DND-41 (cell line): ENCODE data around the gene SEPTIN1.

Source experiments
- ATAC-seq: fragments of 200-7000 bp; cut with Tn5 transposase; 3 replicates; pipeline ENCODE4 v1.9.1; 2021; ENCODE audit warnings: low read depth; ENCODE audit not compliant: insufficient read depth
- DNase-seq: peaks from one replicate; pipeline ENCODE4 v3.0.0-alpha.2; 2020
- H2AFZ ChIP-seq: 2 replicates; pipeline ENCODE4 v1.6.0; 2012; ENCODE audit warnings: low read depth, low read length
- H3K27ac ChIP-seq: 2 replicates; pipeline ENCODE4 v1.5.1; 2012; ENCODE audit warnings: low read length, inconsistent platforms
- H3K27me3 ChIP-seq: fragments of 200-600 bp; sonication (generic); 2 replicates; pipeline ENCODE4 v1.6.0; 2012; ENCODE audit warnings: low read length, mild to moderate bottlenecking, inconsistent platforms; ENCODE audit not compliant: insufficient read depth, poor library complexity
- H3K36me3 ChIP-seq: 2 replicates; pipeline ENCODE4 v1.5.1; 2012; ENCODE audit warnings: low read length, inconsistent platforms; ENCODE audit not compliant: insufficient read depth
- H3K4me1 ChIP-seq: 2 replicates; pipeline ENCODE4 v1.5.1; 2012; ENCODE audit warnings: mild to moderate bottlenecking, low read length; ENCODE audit not compliant: insufficient read depth
- H3K4me2 ChIP-seq: 2 replicates; pipeline ENCODE4 v1.6.0; 2012; ENCODE audit warnings: mild to moderate bottlenecking, moderate library complexity, low read length, inconsistent platforms; ENCODE audit not compliant: insufficient read depth
- H3K4me3 ChIP-seq, 2 experiments: fragments of 200-600 bp in 1 of 2; shearing (Covaris generic) in 1 of 2; 2 replicates each; pipeline ENCODE4 v1.5.1; 2012 to 2016; ENCODE audit warnings: inconsistent platforms in 2 of 2, low read length in 2 of 2, mild to moderate bottlenecking in 2 of 2, low read depth in 1 of 2, moderate library complexity in 1 of 2
- H3K79me2 ChIP-seq: 2 replicates; pipeline ENCODE4 v1.6.0; 2012; ENCODE audit warnings: low read length, inconsistent platforms; ENCODE audit not compliant: insufficient read depth
- H3K9ac ChIP-seq: 2 replicates; pipeline ENCODE4 v1.6.0; 2012; ENCODE audit warnings: low read depth, mild to moderate bottlenecking, inconsistent platforms, low read length, moderate library complexity
- H3K9me3 ChIP-seq: 2 replicates; pipeline ENCODE4 v1.5.1; 2012; ENCODE audit warnings: low read length, moderate library complexity, mild to moderate bottlenecking, inconsistent platforms; ENCODE audit not compliant: insufficient read depth, severe bottlenecking
- H4K20me1 ChIP-seq: 2 replicates; pipeline ENCODE4 v1.6.0; 2012; ENCODE audit warnings: low read length; ENCODE audit not compliant: insufficient read depth
- CTCF ChIP-seq: IDR thresholded peaks from 2 replicates; pipeline ENCODE4 v1.5.1; 2012; ENCODE audit warnings: borderline replicate concordance, low read length, moderate library complexity, mild to moderate bottlenecking; ENCODE audit not compliant: poor library complexity, severe bottlenecking; ENCODE audit errors: extremely low read depth
- EZH2 ChIP-seq: IDR thresholded peaks from 3 replicates; pipeline ENCODE4 v1.6.1; 2012; ENCODE audit warnings: borderline replicate concordance, low read depth, mild to moderate bottlenecking, moderate library complexity, low read length, inconsistent platforms; ENCODE audit not compliant: severe bottlenecking

Gene SEPTIN1

GRCh38 chr16:30383521-30383920 is 1.2 kb upstream of the SEPTIN1 start:
- Histone ChIP-seq H3K79me2 (peaks cover 35% of the 10 kb centered on the region), H3K4me3 (peak overlapping the region in 1 of 2 experiments; percentile 73; a peak in 1 of 4 replicates), H3K9me3 (no peaks in the 10 kb centered on the region), H3K27ac (peak overlapping the region; percentile 99), H4K20me1 (peaks cover under 1% of the 10 kb centered on the region; the same call in 1 of the 2 replicates), H3K4me1 (peaks cover 59% of the 10 kb centered on the region), H3K36me3 (peaks cover 15% of the 10 kb centered on the region), H3K9ac (peak overlapping the region; percentile 87), H2AFZ (no peak overlapping the region), H3K27me3 (no peaks in the 10 kb centered on the region), H3K4me2 (peak overlapping the region; percentile 92)
- no peak for TF ChIP-seq CTCF
- TF ChIP-seq EZH2, result no peak
- DNase-seq, result no peak
- ATAC-seq, result no peak

GRCh38 chr16:30381291-30382041 is 895 bp downstream of the SEPTIN1 start:
- peaks cover 44% of the 10 kb centered on the region for H3K79me2 ChIP-seq
- peaks cover 18% of the 10 kb centered on the region for H3K36me3 ChIP-seq
- H3K4me2 ChIP-seq, result peak overlapping the region; percentile 92
- peaks cover 3% of the 10 kb centered on the region; the same call in 1 of the 2 replicates for H4K20me1 ChIP-seq
- H3K4me1 ChIP-seq, result peaks cover 78% of the 10 kb centered on the region
- peak overlapping the region; percentile 87 for H3K9ac ChIP-seq
- peak overlapping the region; percentile 36 to 73 for H3K4me3 ChIP-seq
- peak overlapping the region; percentile 99 for H3K27ac ChIP-seq
- H3K9me3 ChIP-seq, result no peaks in the 10 kb centered on the region
- no peaks in the 10 kb centered on the region for H3K27me3 ChIP-seq
- TF ChIP-seq EZH2, result no peak
- no peak for TF ChIP-seq CTCF
- peak overlapping the region; percentile 86 for H2AFZ ChIP-seq
- DNase-seq, result peak; percentile 67
- no peak for ATAC-seq

- TF ChIP-seq EZH2, result no peak
- no peak for TF ChIP-seq CTCF
- Histone ChIP-seq H3K36me3 (peaks cover 18% of the 10 kb centered on the region), H3K27ac (peak overlapping the region; percentile 99), H3K4me1 (peaks cover 81% of the 10 kb centered on the region), H3K9ac (peak overlapping the region; percentile 87), H3K9me3 (no peaks in the 10 kb centered on the region), H3K4me3 (peak overlapping the region in 1 of 2 experiments; percentile 73; a peak in 2 of 4 replicates), H3K27me3 (no peaks in the 10 kb centered on the region), H3K79me2 (peaks cover 48% of the 10 kb centered on the region), H2AFZ (no peak overlapping the region), H4K20me1 (peaks cover 3% of the 10 kb centered on the region; the same call in 1 of the 2 replicates), H3K4me2 (peak overlapping the region; percentile 92)
- DNase-seq (no peak), ATAC-seq (no peak)
These were observed 1.6 kb downstream of the SEPTIN1 start for GRCh38 chr16:30380803-30381208.
